Muscle of back (tissue), 11 donors: ENCODE data around the gene CCDC88B. TPM values are rescaled to one million over a fixed set of nuclear protein-coding genes. Genes with fewer than 3 reads are reported as not detected.
"Not testable (repeated sequence)": the region's sequence is repeated elsewhere in the genome, so short reads cannot be mapped to it uniquely, and the experiment has no call there.

ENCODE experiments used
- DNase-seq, 3 donors: peaks; one replicate each; pipeline versions ENCODE4 v3.0.0 to v3.0.0-alpha.2; 2013
- polyA plus RNA-seq, 10 donors: library from polyadenylated mRNA; unstranded; fragments of 120-200 nt; gene quantifications; one replicate each; pipeline ENCODE4 v1.2.1, GENCODE V29; 2013; ENCODE audit not compliant: insufficient read length in 10 of 10

Gene CCDC88B
- polyA plus RNA-seq, 10 donors = 2.2 to 7.6 (median 3.5) TPM

GRCh38 chr11:64321533-64321932 is 18.5 kb upstream of the CCDC88B start:
- no peak for DNase-seq

- no peak for DNase-seq
Observed at GRCh38 chr11:64322925-64323260, 17.1 kb upstream of the CCDC88B start.

- DNase-seq = no peak
Observed at GRCh38 chr11:64323373-64323772, 16.6 kb upstream of the CCDC88B start.

- DNase-seq = not testable (repeated sequence)
Observed at GRCh38 chr11:64323984-64324383, 16.0 kb upstream of the CCDC88B start.

GRCh38 chr11:64324692-64325469 is 15.1 kb upstream of the CCDC88B start:
- no peak for DNase-seq

- no peak for DNase-seq
Observed at GRCh38 chr11:64327375-64327774, 12.6 kb upstream of the CCDC88B start.

- no peak for DNase-seq
Observed at GRCh38 chr11:64327993-64328392, 12.0 kb upstream of the CCDC88B start.

- DNase-seq = no peak
Observed at GRCh38 chr11:64330888-64331287, 9.1 kb upstream of the CCDC88B start.

GRCh38 chr11:64331569-64332371 is 8.2 kb upstream of the CCDC88B start:
- DNase-seq = peak in 2 of 3 donors; percentile 48 to 57

- DNase-seq = no peak
Observed at GRCh38 chr11:64333556-64333955, 6.4 kb upstream of the CCDC88B start.

- DNase-seq = peak in 1 of 3 donors; percentile 89
Observed at GRCh38 chr11:64334764-64335735, 5.0 kb upstream of the CCDC88B start.

- DNase-seq = no peak
Observed at GRCh38 chr11:64337538-64338249, 2.3 kb upstream of the CCDC88B start.

- DNase-seq = no peak
Observed at GRCh38 chr11:64338716-64339115, 1.3 kb upstream of the CCDC88B start.

- no peak for DNase-seq
Observed at GRCh38 chr11:64339286-64339685, 718 bp upstream of the CCDC88B start.

- DNase-seq = peak in 1 of 3 donors; percentile 47
Observed at GRCh38 chr11:64340671-64341335, 799 bp downstream of the CCDC88B start.

- no peak for DNase-seq
Observed at GRCh38 chr11:64341429-64341828, 1.4 kb downstream of the CCDC88B start.

- DNase-seq = peak; percentile 72 to 87 (median 77)
Observed at GRCh38 chr11:64341851-64342791, 2.1 kb downstream of the CCDC88B start.

GRCh38 chr11:64342869-64343745 is 3.1 kb downstream of the CCDC88B start:
- no peak for DNase-seq
